ENCODE measurements around the gene PPAN.
A peak's percentile ranks its signal among the peaks of the same experiment; 100 is the strongest.

PPAN gene

DNA sequence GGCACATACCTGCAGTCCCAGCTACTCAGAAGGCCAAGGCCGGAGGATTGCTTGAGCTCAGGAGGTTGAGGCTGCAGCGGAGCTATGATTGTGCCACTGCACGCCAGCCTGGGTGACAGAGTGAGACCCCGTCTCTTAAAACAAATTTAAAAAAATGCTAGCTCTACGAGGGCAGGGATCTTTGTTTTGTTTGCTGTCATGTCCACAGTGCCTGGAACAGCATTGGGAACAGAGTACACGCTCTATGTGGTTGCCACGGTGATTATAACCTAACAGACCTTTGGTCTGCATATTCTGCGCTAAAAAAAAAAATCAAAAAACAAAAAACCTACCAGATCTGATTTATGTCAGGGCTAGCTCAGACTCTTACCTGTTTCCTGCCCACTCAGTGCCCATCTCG lies 22.3 kb upstream of the PPAN start:
- H3K27me3 ChIP-seq: no peaks in the 10 kb centered on the region
- no peaks in the 10 kb centered on the region for H3K9me3 ChIP-seq
- no peak overlapping the region for H3K27ac ChIP-seq
- TF ChIP-seq Cebpa-rat (IDR thresholded peaks at IDR 0.05): no peak
- H3K36me3 ChIP-seq: peaks cover 1% of the 10 kb centered on the region
- no peaks in the 10 kb centered on the region for H4K20me1 ChIP-seq
- peaks cover 14% of the 10 kb centered on the region for H3K4me1 ChIP-seq
- H3K4me2 ChIP-seq: no peak overlapping the region
- no peak overlapping the region for H3K4me3 ChIP-seq
- no peak overlapping the region for H3K9ac ChIP-seq

DNA sequence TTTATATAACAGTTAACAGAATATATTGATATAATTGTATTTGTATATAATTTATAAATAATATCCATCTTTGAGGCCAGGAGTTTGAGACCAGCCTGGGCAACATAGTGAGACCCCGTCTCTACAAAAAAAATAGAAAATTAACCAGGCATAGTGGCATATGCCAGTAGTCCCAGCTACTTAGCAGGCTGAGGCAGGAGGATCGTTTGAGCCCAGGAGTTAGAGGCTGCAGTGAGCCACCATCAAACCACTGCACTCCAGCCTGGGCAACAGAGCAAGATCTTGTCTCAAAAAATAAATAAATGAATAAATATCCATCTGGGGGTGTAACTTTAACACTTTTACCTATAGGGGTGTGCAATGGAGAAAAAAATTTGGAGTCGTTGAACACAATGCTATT lies 21.4 kb upstream of the PPAN start:
- Histone ChIP-seq H3K27me3 (no peaks in the 10 kb centered on the region), H3K36me3 (peaks cover 10% of the 10 kb centered on the region), H3K27ac (no peak overlapping the region), H3K9ac (no peak overlapping the region), H3K4me2 (no peak overlapping the region), H3K4me1 (peaks cover 14% of the 10 kb centered on the region), H3K9me3 (no peaks in the 10 kb centered on the region), H4K20me1 (no peaks in the 10 kb centered on the region), H3K4me3 (no peak overlapping the region)
- TF ChIP-seq Cebpa-rat (IDR thresholded peaks at IDR 0.05): no peak

DNA sequence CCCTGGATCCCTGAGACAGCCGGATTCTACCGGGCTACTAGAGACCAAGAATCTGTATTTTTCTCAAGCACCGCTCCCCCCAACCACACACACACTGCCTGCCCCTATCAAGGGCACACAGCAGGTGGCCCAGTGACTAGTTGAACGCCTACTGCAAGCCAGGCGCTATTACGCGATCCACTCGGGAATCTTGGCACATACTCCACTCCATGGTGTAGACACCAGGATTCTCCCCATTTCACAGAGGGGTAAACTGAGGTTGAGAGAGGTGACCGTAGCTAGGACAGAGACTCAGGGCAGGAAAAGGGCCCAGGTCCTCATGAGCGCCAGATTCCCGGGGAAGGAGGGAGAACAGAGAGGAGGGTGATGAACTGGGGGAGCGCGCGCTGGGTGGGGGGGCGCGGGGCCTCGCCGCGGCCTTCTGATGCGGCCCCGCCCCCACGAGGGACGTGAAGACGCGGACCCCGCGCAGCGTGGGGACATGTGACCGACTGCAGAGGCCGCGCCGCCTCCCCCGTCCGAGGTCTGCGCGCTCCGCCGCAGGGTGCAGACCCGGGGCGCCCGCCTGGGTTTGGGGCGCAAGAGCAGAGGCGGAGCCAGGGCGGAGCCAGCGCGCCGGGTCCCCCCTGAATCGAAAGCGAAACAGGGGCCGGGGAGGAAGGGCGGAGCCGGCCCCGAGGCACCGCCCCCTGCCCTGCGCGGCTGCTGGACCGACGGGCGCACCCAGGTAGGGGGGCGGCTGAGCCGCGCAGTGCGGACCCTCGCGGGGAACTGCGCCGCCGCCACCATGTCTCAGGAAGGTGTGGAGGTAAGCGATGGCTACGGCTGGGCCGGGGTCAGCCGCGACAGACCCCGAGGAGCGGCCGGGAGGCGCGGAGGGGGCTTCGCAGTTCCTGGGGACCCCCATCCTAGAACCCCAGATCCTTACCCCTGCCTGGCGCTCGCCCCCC lies 20.2 kb upstream of the PPAN start, which contains the start of gene SHFL:
TSS of gene SHFL (plus strand) at position 677 of the 950 bp plus-strand sequence. CDS start at position 788, 111 bp downstream.
- Histone ChIP-seq H3K27ac (peak within 1 kb of the TSS; percentile 83), H3K4me1 (peaks cover 14% of the 10 kb centered on the region)
- no peak for TF ChIP-seq Cebpa-rat (IDR thresholded peaks at IDR 0.05)

DNA sequence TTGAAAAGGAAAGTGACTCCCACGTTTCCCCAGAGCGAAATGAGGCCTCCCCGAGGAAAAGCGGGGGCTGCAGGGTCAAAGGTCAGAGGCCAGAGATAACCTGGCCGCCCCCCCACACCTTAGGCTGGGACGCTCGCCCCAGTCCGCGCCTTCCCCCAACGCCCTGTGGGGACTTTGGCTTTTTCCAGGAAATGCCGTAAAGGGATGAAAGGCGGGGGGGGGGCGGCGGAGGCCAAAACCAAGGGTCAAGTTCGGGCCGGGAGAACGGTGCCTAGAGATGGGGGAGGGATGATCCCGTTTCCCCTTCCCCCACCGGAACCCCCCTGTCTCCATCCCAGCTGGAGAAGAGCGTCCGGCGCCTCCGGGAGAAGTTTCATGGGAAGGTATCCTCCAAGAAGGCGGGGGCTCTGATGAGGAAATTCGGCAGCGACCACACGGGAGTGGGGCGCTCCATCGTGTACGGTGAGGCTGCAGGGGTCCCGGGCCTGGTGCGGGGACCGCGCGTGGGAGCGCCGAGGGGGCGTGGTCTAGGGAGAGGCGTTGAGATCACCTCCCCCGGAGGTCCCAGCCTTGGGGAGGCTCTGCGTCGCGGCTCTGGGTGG lies 19.5 kb upstream of the PPAN start:
- H4K20me1 ChIP-seq: no peaks in the 10 kb centered on the region
- TF ChIP-seq Cebpa-rat (IDR thresholded peaks at IDR 0.05): no peak
- H3K9me3 ChIP-seq: no peaks in the 10 kb centered on the region
- peak overlapping the region; percentile 94 for H3K4me2 ChIP-seq
- H3K27ac ChIP-seq: peak overlapping the region; percentile 83
- H3K9ac ChIP-seq: peak overlapping the region; percentile 86
- peaks cover 19% of the 10 kb centered on the region for H3K4me1 ChIP-seq
- H3K36me3 ChIP-seq: peaks cover 28% of the 10 kb centered on the region
- peak overlapping the region; percentile 98 for H3K4me3 ChIP-seq
- no peaks in the 10 kb centered on the region for H3K27me3 ChIP-seq

More for the DNA sequence above, 20.2 kb upstream of the PPAN start, which contains the start of gene SHFL:
- Histone ChIP-seq H3K27me3 (no peaks in the 10 kb centered on the region), H3K36me3 (peaks cover 20% of the 10 kb centered on the region), H3K4me2 (peak within 1 kb of the TSS; percentile 94), H3K9me3 (no peaks in the 10 kb centered on the region), H4K20me1 (no peaks in the 10 kb centered on the region), H3K4me3 (peak within 1 kb of the TSS; percentile 98), H3K9ac (peak within 1 kb of the TSS; percentile 86)

DNA sequence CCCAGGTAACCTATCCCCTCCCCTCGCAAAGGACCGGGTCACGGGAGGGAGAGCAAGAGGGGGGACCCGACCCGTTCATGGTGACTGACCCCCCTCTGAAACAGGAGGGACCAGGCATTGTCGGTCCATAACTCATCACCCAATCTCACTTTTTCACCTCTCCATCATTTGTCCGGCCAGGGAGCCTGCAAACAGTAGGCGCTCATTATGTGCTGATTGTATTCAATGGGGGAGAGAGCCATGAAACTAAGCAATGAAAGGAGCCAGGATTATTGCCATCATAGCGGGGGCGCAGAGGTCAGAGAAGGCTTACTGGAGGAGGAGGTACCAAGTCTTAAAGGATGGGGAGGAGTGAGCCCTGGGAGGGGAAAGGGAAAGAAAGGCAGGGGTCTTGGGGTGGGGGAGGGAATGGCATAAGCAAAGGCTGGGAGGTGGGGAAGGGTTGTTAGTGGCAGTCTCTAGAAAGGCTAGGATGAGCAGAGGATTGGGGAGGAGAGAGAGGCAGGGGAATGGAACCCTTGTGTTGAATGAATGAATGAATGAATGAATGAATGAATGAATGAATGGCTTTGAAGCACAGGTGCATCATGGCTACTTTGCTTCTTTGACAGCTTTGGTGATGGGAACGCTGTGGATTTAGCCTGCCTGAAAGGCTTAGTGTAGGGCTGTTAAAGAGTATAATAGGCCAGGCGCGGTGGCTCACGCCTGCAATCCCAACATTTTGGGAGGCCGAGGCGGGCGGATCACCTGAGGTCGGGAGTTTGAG lies 18.7 kb upstream of the PPAN start:
- Histone ChIP-seq H3K9ac (peak overlapping the region; percentile 86), H3K4me1 (peaks cover 26% of the 10 kb centered on the region), H3K27me3 (no peaks in the 10 kb centered on the region), H3K4me3 (peak overlapping the region; percentile 98), H3K27ac (peak overlapping the region; percentile 83; the same call in 1 of the 2 replicates), H4K20me1 (no peaks in the 10 kb centered on the region), H3K9me3 (no peaks in the 10 kb centered on the region), H3K4me2 (peak overlapping the region; percentile 94), H3K36me3 (peaks cover 36% of the 10 kb centered on the region)
- TF ChIP-seq Cebpa-rat (IDR thresholded peaks at IDR 0.05): no peak

DNA sequence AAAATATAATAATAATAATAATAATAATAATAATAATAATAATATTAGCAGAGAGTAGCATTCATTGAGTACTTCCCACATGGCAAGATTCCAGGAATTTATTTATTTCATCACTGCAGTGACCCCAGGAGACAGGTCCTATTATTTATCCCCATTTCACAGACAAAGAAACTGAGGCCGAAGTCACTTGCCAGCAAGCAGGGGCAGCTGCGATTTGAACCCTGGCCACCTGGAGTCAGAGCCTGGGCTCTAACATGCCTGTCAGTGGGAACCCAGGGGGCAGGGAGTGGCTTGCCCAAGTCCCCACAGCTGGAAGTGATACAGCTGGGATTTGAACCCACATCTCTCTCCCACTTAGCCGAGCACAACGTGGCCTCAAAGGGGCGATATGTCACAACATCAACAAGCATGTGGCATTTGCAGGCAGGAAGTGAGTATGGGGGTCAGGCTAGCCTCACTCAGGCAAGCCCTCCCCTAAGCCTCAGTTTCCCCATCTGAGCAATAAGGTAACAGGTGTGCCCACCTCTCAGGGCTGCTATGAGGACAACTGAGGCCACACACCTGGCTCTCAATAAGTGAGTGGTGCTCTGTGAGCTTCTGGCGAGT lies 17.1 kb upstream of the PPAN start:
- no peaks in the 10 kb centered on the region for H3K27me3 ChIP-seq
- H3K4me2 ChIP-seq: no peak overlapping the region
- peaks cover 28% of the 10 kb centered on the region for H3K4me1 ChIP-seq
- no peak overlapping the region for H3K4me3 ChIP-seq
- H3K9ac ChIP-seq: no peak overlapping the region
- H3K36me3 ChIP-seq: peaks cover 50% of the 10 kb centered on the region
- no peak overlapping the region for H3K27ac ChIP-seq
- H3K9me3 ChIP-seq: no peaks in the 10 kb centered on the region
- TF ChIP-seq Cebpa-rat (IDR thresholded peaks at IDR 0.05): no peak
- H4K20me1 ChIP-seq: no peaks in the 10 kb centered on the region

DNA sequence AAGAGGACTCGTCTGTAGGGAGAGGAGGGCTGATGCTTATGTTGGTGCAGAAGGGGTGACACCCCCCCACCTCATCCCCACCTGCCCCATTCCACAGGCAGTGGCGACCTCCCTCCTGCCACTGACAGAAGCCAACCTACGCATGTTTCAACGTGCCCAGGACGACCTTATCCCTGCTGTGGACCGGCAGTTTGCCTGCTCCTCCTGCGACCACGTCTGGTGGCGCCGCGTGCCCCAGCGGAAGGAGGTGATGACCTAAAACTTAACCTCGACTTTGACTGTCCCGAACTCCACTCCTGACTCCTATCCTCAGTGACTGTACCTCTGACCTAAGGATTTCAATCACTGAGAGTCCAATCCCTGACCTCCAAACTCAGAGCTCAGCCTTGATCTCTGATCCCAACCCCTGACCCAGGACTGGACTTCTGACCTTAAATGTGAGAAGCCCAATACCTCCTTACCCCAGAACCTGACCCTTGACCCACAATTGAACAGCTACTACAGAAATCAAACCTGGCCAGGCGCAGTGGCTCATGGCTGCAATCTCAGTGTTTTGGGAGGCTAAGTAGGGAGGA lies 16.3 kb upstream of the PPAN start:
- Histone ChIP-seq H3K36me3 (peaks cover 50% of the 10 kb centered on the region), H3K4me2 (no peak overlapping the region), H3K4me1 (peaks cover 28% of the 10 kb centered on the region), H3K27ac (no peak overlapping the region), H3K27me3 (no peaks in the 10 kb centered on the region), H3K4me3 (no peak overlapping the region), H3K9me3 (no peaks in the 10 kb centered on the region), H4K20me1 (no peaks in the 10 kb centered on the region), H3K9ac (no peak overlapping the region)
- no peak for TF ChIP-seq Cebpa-rat (IDR thresholded peaks at IDR 0.05)

DNA sequence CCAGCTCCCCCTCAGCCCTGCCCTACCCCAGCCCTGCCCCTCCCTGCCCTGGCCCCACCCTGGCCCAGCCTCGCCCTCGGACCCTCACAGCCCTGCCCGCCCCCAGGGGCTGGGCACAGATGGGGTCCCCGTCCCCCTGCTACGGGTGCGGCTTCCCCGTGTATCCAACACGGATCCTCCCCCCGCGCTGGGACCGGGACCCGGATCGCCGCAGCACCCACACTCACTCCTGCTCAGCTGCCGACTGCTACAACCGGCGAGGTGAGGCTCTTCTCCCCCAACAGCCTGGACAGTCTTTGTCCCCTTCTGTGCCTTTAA lies 14.8 kb upstream of the PPAN start:
- H3K9ac ChIP-seq: 0 out of 2 replicates have a peak overlapping the region, but pooled peaks have one; percentile 10
- no peaks in the 10 kb centered on the region for H4K20me1 ChIP-seq
- peak overlapping the region; percentile 72 for H3K27ac ChIP-seq
- peak overlapping the region; percentile 58; the same call in 1 of the 2 replicates for H3K4me2 ChIP-seq
- H3K27me3 ChIP-seq: no peaks in the 10 kb centered on the region
- peaks cover 32% of the 10 kb centered on the region for H3K4me1 ChIP-seq
- no peak overlapping the region for H3K4me3 ChIP-seq
- no peak for TF ChIP-seq Cebpa-rat (IDR thresholded peaks at IDR 0.05)
- H3K36me3 ChIP-seq: peaks cover 50% of the 10 kb centered on the region
- no peaks in the 10 kb centered on the region for H3K9me3 ChIP-seq
